ENCODE results near the gene TARS2. TPM values are rescaled to one million over a fixed set of nuclear protein-coding genes. Genes with fewer than 3 reads are reported as not detected.

Gene TARS2
- total and polyA plus RNA-seq, 2 experiments from 2014 or later: 10.1 to 19.2 TPM

DNA sequence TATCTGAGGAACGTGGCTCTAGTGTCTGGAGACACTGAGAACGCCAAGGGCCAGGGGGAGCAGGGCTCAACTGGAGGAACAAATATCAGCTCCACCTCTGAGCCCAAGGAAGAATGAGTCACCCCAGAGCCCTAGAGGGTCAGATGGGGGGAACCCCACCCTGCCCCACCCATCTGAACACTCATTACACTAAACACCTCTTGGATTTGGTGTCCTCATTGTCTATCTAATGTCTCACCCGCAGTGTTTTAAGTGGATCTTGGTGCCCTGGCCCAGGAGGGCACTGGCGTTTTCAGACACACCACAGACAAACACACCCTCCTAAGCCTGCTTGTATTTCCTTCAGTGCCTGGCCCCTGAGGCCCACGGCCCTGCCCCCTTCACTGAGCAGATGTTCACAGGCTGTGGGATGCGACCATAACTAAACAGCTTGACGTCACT lies 26.2 kb downstream of the TARS2 start:
- peaks cover 11% of the 10 kb centered on the region for H3K4me1 ChIP-seq (ENCODE audit: insufficient read depth)

DNA sequence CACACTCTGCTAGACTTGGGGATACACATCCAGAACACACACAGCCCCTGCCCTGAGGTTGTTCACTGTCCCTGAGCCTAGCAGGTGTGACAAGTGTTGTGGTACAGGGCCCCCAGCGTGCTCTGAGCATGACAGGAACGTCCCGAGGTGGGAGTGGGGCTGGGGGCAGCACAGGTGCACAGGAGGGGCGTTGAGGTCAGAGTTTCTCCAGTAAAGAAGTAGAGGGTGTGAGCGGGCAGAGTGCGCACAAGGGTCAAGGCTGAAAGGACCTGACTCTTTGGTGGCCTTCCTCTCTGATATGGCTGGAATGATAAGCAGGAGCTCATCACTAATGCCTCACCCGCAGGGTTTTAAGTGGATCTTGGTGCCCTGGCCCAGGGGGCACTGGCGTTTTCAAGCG lies 27.0 kb downstream of the TARS2 start:
- TF ChIP-seq EZH2 (IDR thresholded peaks at IDR 0.05; ENCODE audit: borderline replicate concordance) (no peak), CTCF (IDR thresholded peaks at IDR 0.05; ENCODE audit: poor library complexity) (no peak), EZH2phosphoT487 (IDR thresholded peaks at IDR 0.05; ENCODE audit: low read depth, severe bottlenecking, unreplicated experiment) (no peak)
- 88% methylated on average over 9 of the region's 9 CpGs for WGBS (ENCODE audit: low lambda C conversion rate, missing lambda C conversion rate)

More for the DNA sequence above, 26.2 kb downstream of the TARS2 start:
- Histone ChIP-seq H4K20me1 (ENCODE audit: insufficient read depth, poor library complexity, severe bottlenecking) (no peaks in the 10 kb centered on the region), H2AFZ (no peak overlapping the region), H3K36me3 (replicated peaks; ENCODE audit: insufficient read depth, low read depth) (no peaks in the 10 kb centered on the region), H3K4me3 (no peak overlapping the region), H3K9me2 (replicated peaks; ENCODE audit: insufficient read depth) (no peaks in the 10 kb centered on the region), H3K9me3 (ENCODE audit: low read depth) (no peaks in the 10 kb centered on the region), H3K27ac (no peak overlapping the region), H3K27me3 (no peaks in the 10 kb centered on the region), H3K4me2 (no peak overlapping the region), H3K79me2 (no peaks in the 10 kb centered on the region)
- 80% methylated on average over 7 of the region's 7 CpGs for WGBS (ENCODE audit: low lambda C conversion rate, missing lambda C conversion rate)
- no peak for DNase-seq (ENCODE audit: low spot score)
- TF ChIP-seq EZH2 (IDR thresholded peaks at IDR 0.05; ENCODE audit: borderline replicate concordance) (no peak), CTCF (IDR thresholded peaks at IDR 0.05; ENCODE audit: poor library complexity) (no peak), EZH2phosphoT487 (IDR thresholded peaks at IDR 0.05; ENCODE audit: low read depth, severe bottlenecking, unreplicated experiment) (no peak)

GRCh38 chr1:150514913-150515327 lies 27.7 kb downstream of the TARS2 start:
- Histone ChIP-seq H3K4me2 (peak overlapping the region; percentile 92), H3K27ac (peak overlapping the region; percentile 44), H3K9me2 (replicated peaks; ENCODE audit: insufficient read depth) (no peaks in the 10 kb centered on the region), H4K20me1 (ENCODE audit: insufficient read depth, poor library complexity, severe bottlenecking) (no peaks in the 10 kb centered on the region), H3K4me1 (ENCODE audit: insufficient read depth) (peaks cover 11% of the 10 kb centered on the region), H3K36me3 (replicated peaks; ENCODE audit: insufficient read depth, low read depth) (no peaks in the 10 kb centered on the region), H3K79me2 (no peaks in the 10 kb centered on the region), H2AFZ (peak overlapping the region; percentile 73), H3K9me3 (ENCODE audit: low read depth) (no peaks in the 10 kb centered on the region), H3K27me3 (no peaks in the 10 kb centered on the region), H3K4me3 (peak overlapping the region; percentile 44)
- WGBS (ENCODE audit: low lambda C conversion rate, missing lambda C conversion rate): 31% methylated on average over 21 of the region's 21 CpGs
- no peak for TF ChIP-seq CTCF (IDR thresholded peaks at IDR 0.05; ENCODE audit: poor library complexity)
- TF ChIP-seq EZH2phosphoT487 (IDR thresholded peaks at IDR 0.05; ENCODE audit: low read depth, severe bottlenecking, unreplicated experiment): no peak
- TF ChIP-seq EZH2 (IDR thresholded peaks at IDR 0.05; ENCODE audit: borderline replicate concordance): no peak
- DNase-seq (ENCODE audit: low spot score): no peak

More for the DNA sequence above, 27.0 kb downstream of the TARS2 start:
- H2AFZ ChIP-seq: no peak overlapping the region
- H4K20me1 ChIP-seq (ENCODE audit: insufficient read depth, poor library complexity, severe bottlenecking): no peaks in the 10 kb centered on the region
- no peak overlapping the region for H3K4me3 ChIP-seq
- H3K9me3 ChIP-seq (ENCODE audit: low read depth): no peaks in the 10 kb centered on the region
- H3K4me1 ChIP-seq (ENCODE audit: insufficient read depth): peaks cover 11% of the 10 kb centered on the region
- H3K4me2 ChIP-seq: no peak overlapping the region
- no peak for DNase-seq (ENCODE audit: low spot score)
- no peaks in the 10 kb centered on the region for H3K9me2 ChIP-seq (replicated peaks; ENCODE audit: insufficient read depth)
- H3K79me2 ChIP-seq: no peaks in the 10 kb centered on the region
- no peaks in the 10 kb centered on the region for H3K36me3 ChIP-seq (replicated peaks; ENCODE audit: insufficient read depth, low read depth)
- no peak overlapping the region for H3K27ac ChIP-seq
- H3K27me3 ChIP-seq: no peaks in the 10 kb centered on the region
